Activated T-cell treated with anti-CD3 and anti-CD28 coated beads for 48 hours (primary cell): Measurements from ENCODE around the gene A4GNT.
"Not testable (repeated sequence)": the region's sequence is repeated elsewhere in the genome, so short reads cannot be mapped to it uniquely, and the experiment has no call there.

Experiments
- DNase-seq: peaks from one replicate; pipeline ENCODE4 v3.0.0-alpha.2; 2020; ENCODE audit warnings: low read depth

The A4GNT gene

DNA sequence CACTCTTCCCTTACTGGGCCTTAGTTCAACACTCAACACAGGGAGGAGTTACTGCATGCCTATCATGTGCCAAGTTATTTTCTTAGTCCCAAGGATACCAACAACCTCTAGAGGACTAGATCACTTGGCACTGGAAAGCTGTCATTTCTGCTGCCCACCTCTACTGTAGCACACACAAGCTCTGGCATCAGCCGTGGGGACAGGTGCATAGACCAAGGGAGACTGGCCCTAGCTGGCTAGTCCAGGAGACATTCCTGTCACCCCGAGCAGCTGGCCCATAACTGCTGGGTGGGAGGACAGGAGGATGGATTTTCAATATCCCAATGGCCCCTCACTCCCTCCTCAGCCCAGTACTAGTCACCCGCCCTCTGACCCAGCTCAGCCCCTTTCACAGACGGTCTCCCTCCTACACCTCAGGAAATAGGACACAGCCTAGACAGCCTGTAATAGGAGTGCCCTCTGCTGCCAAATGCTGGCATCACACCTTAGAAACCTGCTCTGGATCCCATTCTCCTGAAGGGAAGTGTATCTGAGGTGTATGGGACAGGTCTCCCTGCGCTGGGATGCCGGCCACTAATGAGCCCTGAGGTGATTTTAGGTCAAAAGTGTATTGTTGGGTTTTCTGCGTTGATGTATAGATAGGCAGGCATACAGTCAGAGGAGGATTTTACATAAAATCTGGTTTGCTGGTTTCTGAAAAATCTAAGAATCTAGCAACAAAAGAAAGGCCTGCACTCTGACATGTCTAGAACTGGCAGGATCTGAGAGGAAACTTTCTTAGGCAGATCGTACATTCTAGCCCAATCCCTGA is 13.4 kb downstream of the A4GNT start:
- peak; percentile 47 for DNase-seq

DNA sequence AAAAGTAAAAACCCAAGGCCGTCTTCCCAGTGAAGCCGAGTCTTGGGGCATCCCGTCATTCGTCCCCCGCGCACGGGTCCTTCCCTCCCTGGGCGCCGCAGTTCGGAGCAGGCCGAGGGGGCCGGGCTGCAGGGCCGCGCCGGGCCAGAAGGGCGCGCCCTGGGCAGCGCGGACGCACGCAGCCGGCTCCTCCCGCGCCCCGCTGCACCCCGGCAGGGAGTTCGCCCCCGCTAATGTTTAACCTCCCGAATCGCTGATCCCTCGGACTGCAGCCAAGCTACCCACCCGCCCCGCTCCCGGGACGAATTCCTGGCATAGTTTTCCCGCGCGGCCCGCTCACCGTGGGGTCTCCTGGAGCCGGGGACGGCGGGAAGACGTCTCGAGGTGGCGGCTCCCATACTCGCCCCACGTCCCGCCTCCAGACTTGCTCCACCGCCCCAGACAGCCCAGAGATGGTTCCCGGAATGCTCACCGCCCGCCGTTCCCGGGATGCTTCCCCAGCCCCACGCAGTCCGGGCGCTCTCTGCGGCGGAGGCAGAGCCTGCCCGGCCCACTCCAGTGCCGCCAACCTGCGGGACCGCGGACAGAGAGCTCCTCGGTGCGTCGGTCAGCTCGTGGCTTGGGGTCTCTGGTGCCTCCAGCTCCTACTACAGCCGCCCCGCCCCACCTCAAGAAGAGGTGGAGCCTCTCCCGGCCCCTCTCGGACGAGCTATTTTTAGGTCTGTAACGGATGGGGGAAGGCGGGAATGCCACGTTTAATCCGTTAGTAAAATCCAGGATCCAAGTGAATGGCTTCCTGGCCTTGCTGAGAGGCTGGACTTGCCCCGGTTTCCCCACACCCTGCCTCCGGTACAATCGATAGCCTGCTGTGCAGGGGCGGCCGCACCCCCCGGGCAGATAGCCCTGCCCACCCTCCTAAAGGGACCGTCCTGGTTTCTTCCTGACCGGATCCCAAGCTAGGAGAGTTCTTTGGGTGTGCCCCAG is 16.9 kb downstream of the A4GNT start, which contains the start of gene DZIP1L:
TSS of gene DZIP1L (minus strand) at position 621 of the 984 bp plus-strand sequence. CDS start 11,637 bp downstream, outside the sequence.
- peak; percentile 39 for DNase-seq

DNA sequence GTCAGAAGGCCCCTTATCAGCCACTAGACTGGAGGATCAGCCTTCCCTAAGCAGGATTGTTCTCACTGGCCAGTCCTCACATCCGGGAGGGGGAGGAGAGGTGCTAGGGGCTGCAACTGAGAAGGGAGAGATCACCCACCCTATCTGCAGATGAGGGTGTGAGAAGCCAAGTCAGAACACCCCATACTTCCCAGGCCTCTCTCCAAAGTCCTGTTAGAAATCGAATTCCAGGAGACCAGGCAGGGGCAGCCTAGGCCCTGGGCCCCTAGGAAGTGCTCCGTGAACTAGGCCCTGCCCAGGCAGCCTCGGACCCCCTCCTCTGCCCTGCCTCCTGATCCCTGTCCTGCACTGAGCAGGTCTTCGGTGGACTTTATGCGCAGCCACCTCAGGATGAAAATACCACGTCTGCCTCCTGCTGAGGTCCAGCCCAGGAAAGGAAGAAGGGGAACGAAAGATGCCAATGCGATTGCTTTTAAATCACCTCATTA is 17.7 kb downstream of the A4GNT start:
- DNase-seq = no peak

DNA sequence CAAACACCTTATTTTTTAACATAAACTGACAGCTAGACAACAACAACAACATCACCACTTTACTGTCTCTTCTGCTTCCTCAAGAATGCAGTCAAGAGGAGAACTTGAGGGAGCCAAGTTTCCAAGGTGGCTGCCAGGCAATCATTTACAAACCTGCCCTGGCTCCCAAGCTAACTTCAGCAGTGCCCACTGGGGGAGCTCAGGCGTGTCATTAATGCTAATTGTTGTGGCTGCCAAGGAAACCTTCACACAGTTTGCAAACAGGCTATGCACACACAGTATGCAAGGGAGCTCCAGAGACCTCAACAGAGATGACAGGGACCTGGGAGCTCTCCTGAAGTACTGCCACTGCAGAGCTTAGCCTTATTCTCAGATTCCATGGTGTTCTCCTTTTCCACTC is 18.9 kb downstream of the A4GNT start:
- DNase-seq = no peak

GRCh38 chr3:138112362-138112761 is 19.8 kb downstream of the A4GNT start:
- no peak for DNase-seq

DNA sequence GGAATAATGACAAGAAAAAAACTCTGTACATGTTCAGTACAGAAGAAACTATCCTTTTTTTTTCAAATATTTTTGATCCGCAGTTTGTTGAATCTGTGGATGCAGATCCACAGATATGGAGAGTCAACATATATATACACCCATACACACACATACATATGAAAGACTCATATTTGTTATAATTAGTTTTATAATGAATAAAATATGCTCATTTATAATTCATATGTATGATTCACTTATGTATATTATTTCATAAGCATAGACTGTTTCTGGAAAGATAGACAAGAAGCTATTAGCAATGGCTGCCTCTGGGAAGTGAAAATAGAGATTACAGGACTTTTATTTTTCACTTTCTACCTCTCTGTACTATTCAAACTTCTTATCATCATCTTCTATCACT is 26.6 kb downstream of the A4GNT start:
- no peak for DNase-seq

DNA sequence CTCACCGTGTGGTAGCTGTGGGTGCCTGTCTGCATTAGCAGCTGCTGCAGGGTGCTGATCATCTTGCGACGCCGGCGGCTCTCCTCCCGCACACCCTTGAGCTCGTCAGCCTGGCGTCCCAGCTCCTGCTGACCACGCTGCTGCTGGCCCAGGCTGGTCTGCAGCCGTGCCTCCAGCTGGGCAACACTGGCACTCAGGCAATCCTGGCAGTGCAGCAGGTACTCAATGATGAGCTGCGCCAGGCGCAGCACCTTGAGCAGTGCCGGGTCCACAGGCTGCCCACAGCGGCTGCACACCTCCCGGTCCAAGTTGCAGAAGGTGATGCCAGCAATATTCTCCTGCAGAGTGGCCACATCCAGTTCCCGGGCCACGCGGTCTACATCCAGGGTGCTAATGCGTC is 28.7 kb downstream of the A4GNT start:
- no peak for DNase-seq

- DNase-seq = not testable (repeated sequence)
Measured at GRCh38 chr3:138101351-138101940, 30.7 kb downstream of the A4GNT start.

- DNase-seq = no peak
Measured at GRCh38 chr3:138099417-138099816, 32.8 kb downstream of the A4GNT start.

DNA sequence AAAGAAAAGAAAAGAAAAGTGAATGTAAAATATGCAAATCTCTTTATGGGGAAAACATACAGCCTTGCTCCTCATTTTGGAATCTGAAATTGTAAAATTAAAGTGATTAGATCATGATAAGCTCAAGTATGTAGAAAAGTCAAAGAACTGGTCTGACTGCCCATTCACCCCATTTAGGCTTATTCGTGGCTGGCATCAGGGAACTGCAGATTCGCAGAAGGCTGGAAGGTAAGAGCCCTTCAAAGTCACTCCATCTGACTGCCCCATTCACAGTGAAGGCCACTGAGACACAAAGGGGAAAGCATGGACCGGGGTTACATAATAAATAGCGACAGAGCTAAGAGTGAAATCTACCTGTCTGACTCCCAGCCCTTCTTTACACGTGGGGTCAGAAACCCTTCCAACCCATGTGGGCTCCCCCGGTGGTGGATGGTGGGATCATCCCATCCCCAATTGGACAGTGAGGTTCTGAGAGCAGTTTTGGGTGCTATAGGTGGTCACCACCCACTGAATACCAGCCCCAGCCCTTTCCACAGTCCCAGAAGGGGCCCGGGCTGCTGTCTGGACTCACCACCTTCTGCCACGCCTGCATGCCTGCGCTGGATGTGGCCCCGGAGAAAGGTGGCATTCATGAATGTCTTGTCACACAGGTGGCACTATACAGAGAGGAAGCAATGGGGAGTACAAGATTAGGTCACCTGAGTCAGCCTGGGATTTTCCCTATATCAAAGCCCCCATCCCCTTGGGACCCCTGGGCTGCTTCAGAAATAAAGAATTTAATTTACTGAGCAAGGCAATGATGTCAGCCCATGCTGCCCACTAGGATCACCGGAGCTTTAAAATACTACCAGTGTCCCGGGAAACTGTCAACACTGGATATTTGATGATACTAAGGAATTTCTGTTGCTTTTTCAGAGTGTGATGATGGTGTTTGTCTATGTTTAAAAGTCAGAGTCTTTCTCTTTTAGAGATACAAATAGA is 34.7 kb downstream of the A4GNT start:
- DNase-seq = no peak

GRCh38 chr3:138093721-138094120 is 38.5 kb downstream of the A4GNT start:
- no peak for DNase-seq

- no peak for DNase-seq
Measured at GRCh38 chr3:138092023-138092422, 40.2 kb downstream of the A4GNT start.

- DNase-seq = no peak
Measured at GRCh38 chr3:138089091-138089490, 43.1 kb downstream of the A4GNT start.

- not testable (repeated sequence) for DNase-seq
Measured at GRCh38 chr3:138085745-138086144, 46.4 kb downstream of the A4GNT start.

DNA sequence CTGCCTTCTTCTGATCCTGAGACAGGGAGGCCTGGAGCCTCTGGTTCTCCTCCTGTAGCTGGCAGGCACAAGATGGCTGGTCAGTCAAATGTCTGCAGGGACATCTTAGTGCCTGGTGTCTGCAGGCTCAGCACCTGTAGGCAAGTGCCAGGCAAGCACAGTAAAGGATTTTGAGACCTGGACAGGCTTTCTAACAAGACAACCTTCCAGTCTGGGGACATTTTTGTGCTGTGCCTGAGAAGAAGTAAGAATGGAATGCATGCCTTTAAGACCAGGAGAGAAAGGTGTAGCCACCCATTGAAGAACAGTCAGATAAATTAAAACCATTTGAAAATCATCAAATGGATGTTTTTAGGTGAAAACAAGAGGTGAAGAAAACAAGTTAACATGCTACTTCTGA is 48.0 kb downstream of the A4GNT start:
- DNase-seq = no peak

- no peak for DNase-seq
Measured at GRCh38 chr3:138082992-138083386, 49.2 kb downstream of the A4GNT start.

- no peak for DNase-seq
Measured at GRCh38 chr3:138082085-138082991, 49.9 kb downstream of the A4GNT start.

GRCh38 chr3:138081371-138082084 is 50.7 kb downstream of the A4GNT start:
- DNase-seq = no peak

- no peak for DNase-seq
Measured at GRCh38 chr3:138079901-138080300, 52.3 kb downstream of the A4GNT start.
